Calu3 (cell line): ENCODE measurements around the gene LCOR. TPM values are rescaled to one million over a fixed set of nuclear protein-coding genes. Genes with fewer than 3 reads are reported as not detected.

ENCODE experiments used
- BruUV-seq: library from RNA; stranded (reverse); fragments of 400-500 nt; replicated peaks from 2 replicates; lab custom pipeline; 2021; lab: Mats Ljungman, UMichigan
- CTCF ChIA-PET: fragments of 300-600 bp; sonication (Branson Sonifier 250); formaldehyde crosslinking; loops from one replicate; lab custom pipeline; 2022; ENCODE audit warnings: antibody characterized with exemption; lab: Charles Lee
- DNase-seq: peaks from one replicate; pipeline ENCODE4 v3.0.0; 2022
- H3K27ac Mint-ChIP-seq: one replicate; pipeline ENCODE4 v1.8.0; 2022; ENCODE audit warnings: mixed read lengths; ENCODE audit not compliant: unreplicated experiment
- H3K27me3 Mint-ChIP-seq: one replicate; pipeline ENCODE4 v1.8.0; 2022; ENCODE audit warnings: mixed read lengths; ENCODE audit not compliant: unreplicated experiment
- H3K36me3 Mint-ChIP-seq: one replicate; pipeline ENCODE4 v1.8.0; 2022; ENCODE audit warnings: mild to moderate bottlenecking, moderate library complexity, mixed read lengths; ENCODE audit not compliant: insufficient read depth, unreplicated experiment
- H3K4me1 Mint-ChIP-seq: one replicate; pipeline ENCODE4 v1.8.0; 2022; ENCODE audit warnings: mild to moderate bottlenecking, low read depth, mixed read lengths; ENCODE audit not compliant: unreplicated experiment
- H3K4me3 Mint-ChIP-seq: one replicate; pipeline ENCODE4 v1.8.0; 2022; ENCODE audit warnings: mild to moderate bottlenecking, low read depth, moderate library complexity, mixed read lengths; ENCODE audit not compliant: unreplicated experiment
- H3K9me3 Mint-ChIP-seq: one replicate; pipeline ENCODE4 v1.8.0; 2022; ENCODE audit warnings: low read depth, mixed read lengths; ENCODE audit not compliant: unreplicated experiment
- CTCF ChIP-seq: fragments of 200-600 bp; IDR thresholded peaks from one replicate; pipeline ENCODE4 v1.8.0; 2022; ENCODE audit warnings: antibody characterized with exemption; ENCODE audit not compliant: unreplicated experiment
- intact Hi-C: fragments of 100-400 bp; cut with micrococcal nuclease; formaldehyde crosslinking; loops from one replicate; pipeline ENCODE4 v1.10.0; 2022; ENCODE audit not compliant: unreplicated experiment
- total RNA-seq: library from RNA; stranded (reverse); gene quantifications from 2 replicates; pipeline ENCODE4 v1.2.3, GENCODE V29; 2022

LCOR gene
- total RNA-seq, 1 experiment from 2014 or later = 50.1 TPM

- intact Hi-C loops = no loop called here
Observed at GRCh38 chr10:96850113-96850512, 18.0 kb downstream of the LCOR start.

GRCh38 chr10:96850825-96851224 is 18.7 kb downstream of the LCOR start:
- H3K36me3 Mint-ChIP-seq = no peaks in the 10 kb centered on the region
- CTCF ChIA-PET = no interaction called here
- no peaks in the 10 kb centered on the region for H3K4me1 Mint-ChIP-seq
- H3K4me3 Mint-ChIP-seq = no peak overlapping the region
- no peaks in the 10 kb centered on the region for H3K9me3 Mint-ChIP-seq
- no TSS peak for BruUV-seq
- no peak for DNase-seq
- no peak overlapping the region for H3K27ac Mint-ChIP-seq
- TF ChIP-seq CTCF = no peak
- intact Hi-C loops = no loop called here
- no peaks in the 10 kb centered on the region for H3K27me3 Mint-ChIP-seq

More at GRCh38 chr10:96850113-96850512, 18.0 kb downstream of the LCOR start:
- Mint-ChIP-seq H3K4me3 (no peak overlapping the region), H3K27me3 (no peaks in the 10 kb centered on the region), H3K4me1 (peaks cover 1% of the 10 kb centered on the region), H3K27ac (no peak overlapping the region), H3K36me3 (no peaks in the 10 kb centered on the region), H3K9me3 (no peaks in the 10 kb centered on the region)
- CTCF ChIA-PET = no interaction called here
- BruUV-seq = no TSS peak
- no peak for DNase-seq
- no peak for TF ChIP-seq CTCF

GRCh38 chr10:96851281-96851680 is 19.2 kb downstream of the LCOR start:
- BruUV-seq = no TSS peak
- CTCF ChIA-PET = no interaction called here
- no peak overlapping the region for H3K4me3 Mint-ChIP-seq

GRCh38 chr10:96856317-96856716 is 24.2 kb downstream of the LCOR start:
- Mint-ChIP-seq H3K9me3 (no peaks in the 10 kb centered on the region), H3K27ac (no peak overlapping the region), H3K27me3 (no peaks in the 10 kb centered on the region), H3K36me3 (no peaks in the 10 kb centered on the region), H3K4me1 (peaks cover 13% of the 10 kb centered on the region), H3K4me3 (no peak overlapping the region)
- intact Hi-C loops = no loop called here
- CTCF ChIA-PET = no interaction called here
- no peak for TF ChIP-seq CTCF
- no peak for DNase-seq
- no TSS peak for BruUV-seq

More at GRCh38 chr10:96851281-96851680, 19.2 kb downstream of the LCOR start:
- TF ChIP-seq CTCF = no peak
- H3K27ac Mint-ChIP-seq = no peak overlapping the region
- no peaks in the 10 kb centered on the region for H3K4me1 Mint-ChIP-seq
- no peak for DNase-seq
- H3K36me3 Mint-ChIP-seq = no peaks in the 10 kb centered on the region
- intact Hi-C loops = no loop called here
- H3K27me3 Mint-ChIP-seq = no peaks in the 10 kb centered on the region
- no peaks in the 10 kb centered on the region for H3K9me3 Mint-ChIP-seq
